ENCODE results near the gene ATAT1.

ATAT1 gene

GRCh38 chr6:30583921-30584320 lies 42.8 kb upstream of the ATAT1 start:
- no peak for ATAC-seq
- TF ChIP-seq PATZ1 (CRISPR knock-in tag; IDR thresholded peaks at IDR 0.05; ENCODE audit: borderline replicate concordance) (no peak), TCF4 (CRISPR knock-in tag; IDR thresholded peaks at IDR 0.05; ENCODE audit: borderline replicate concordance) (no peak), ISL1 (CRISPR knock-in tag; IDR thresholded peaks at IDR 0.05) (no peak), ZC3H10 (CRISPR knock-in tag; IDR thresholded peaks at IDR 0.05) (no peak), CREB5 (CRISPR knock-in tag; IDR thresholded peaks at IDR 0.05; ENCODE audit: low read depth) (no peak), GLIS3 (CRISPR knock-in tag; IDR thresholded peaks at IDR 0.05) (no peak), ZNF70 (CRISPR knock-in tag; IDR thresholded peaks at IDR 0.05) (no peak), ZNF8 (CRISPR knock-in tag; IDR thresholded peaks at IDR 0.05) (no peak), ESRRG (CRISPR knock-in tag; IDR thresholded peaks at IDR 0.05) (no peak)

- no peak for TF ChIP-seq ISL1 (CRISPR knock-in tag; IDR thresholded peaks at IDR 0.05)
- no peak for TF ChIP-seq POU6F1 (CRISPR knock-in tag; IDR thresholded peaks at IDR 0.05; ENCODE audit: borderline replicate concordance, low read depth)
- no peak for TF ChIP-seq TSHZ2 (CRISPR knock-in tag; IDR thresholded peaks at IDR 0.05)
- no peak for TF ChIP-seq ZC3H10 (CRISPR knock-in tag; IDR thresholded peaks at IDR 0.05)
- TF ChIP-seq PPARA (CRISPR knock-in tag; IDR thresholded peaks at IDR 0.05; ENCODE audit: borderline replicate concordance) = no peak
- TF ChIP-seq RARB (CRISPR knock-in tag; IDR thresholded peaks at IDR 0.05) = no peak
- no peak for TF ChIP-seq CSRNP3 (CRISPR knock-in tag; IDR thresholded peaks at IDR 0.05)
- TF ChIP-seq ZNF8 (CRISPR knock-in tag; IDR thresholded peaks at IDR 0.05) = no peak
- no peak for TF ChIP-seq ARNTL (CRISPR knock-in tag; IDR thresholded peaks at IDR 0.05; ENCODE audit: borderline replicate concordance, low read depth)
- no peak for TF ChIP-seq BACH2 (CRISPR knock-in tag; IDR thresholded peaks at IDR 0.05; ENCODE audit: borderline replicate concordance)
- TF ChIP-seq SNAI2 (CRISPR knock-in tag; IDR thresholded peaks at IDR 0.05) = no peak
- no peak; the same call in 2 of the 3 replicates for ATAC-seq
These were observed 36.8 kb upstream of the ATAT1 start for GRCh38 chr6:30589754-30590358.

GRCh38 chr6:30590509-30590908 lies 36.2 kb upstream of the ATAT1 start:
- TF ChIP-seq ZNF565 (CRISPR knock-in tag; conservative IDR thresholded peaks at IDR 0.05; ENCODE audit: low read depth) = no peak
- ATAC-seq = no peak

- ATAC-seq = no peak; the same call in 2 of the 3 replicates
- no peak for TF ChIP-seq GLIS3 (CRISPR knock-in tag; IDR thresholded peaks at IDR 0.05)
- no peak for TF ChIP-seq CSDC2 (CRISPR knock-in tag; IDR thresholded peaks at IDR 0.05)
- TF ChIP-seq PATZ1 (CRISPR knock-in tag; IDR thresholded peaks at IDR 0.05; ENCODE audit: borderline replicate concordance) = no peak
- no peak for TF ChIP-seq ZFP30 (CRISPR knock-in tag; IDR thresholded peaks at IDR 0.05)
- TF ChIP-seq CREB5 (CRISPR knock-in tag; IDR thresholded peaks at IDR 0.05; ENCODE audit: low read depth) = no peak
- no peak for TF ChIP-seq PPARA (CRISPR knock-in tag; IDR thresholded peaks at IDR 0.05; ENCODE audit: borderline replicate concordance)
- no peak for TF ChIP-seq CSRNP3 (CRISPR knock-in tag; IDR thresholded peaks at IDR 0.05)
- no peak for TF ChIP-seq BACH2 (CRISPR knock-in tag; IDR thresholded peaks at IDR 0.05; ENCODE audit: borderline replicate concordance)
These were observed 35.7 kb upstream of the ATAT1 start for GRCh38 chr6:30591008-30591407.
